ENCODE measurements around the gene WBP1. TPM values are rescaled to one million over a fixed set of nuclear protein-coding genes. Genes with fewer than 3 reads are reported as not detected.

The WBP1 gene
- total RNA-seq, 4 donors from 2014 or later = 60.7 to 119 (median 102) TPM

- no peak for DNase-seq
- no peak for TF ChIP-seq POLR2A (IDR thresholded peaks at IDR 0.05)
- TF ChIP-seq CTCF (IDR thresholded peaks at IDR 0.05) = no peak
- no peaks in the 10 kb centered on the region for H3K27me3 ChIP-seq
- H3K4me3 ChIP-seq (replicated peaks in 1 of 3) = no peak overlapping the region
- no peak overlapping the region for H3K27ac ChIP-seq
- H3K4me1 ChIP-seq = peaks cover 10 to 14% of the 10 kb centered on the region in 2 donors
- H3K9me3 ChIP-seq = no peaks in the 10 kb centered on the region
- intact Hi-C loops (cut with DNase I) = no loop called here
- H3K36me3 ChIP-seq = no peaks in the 10 kb centered on the region
- 73 to 78% methylated on average over 6 of the region's 6 CpGs for WGBS, 2 donors
Measured at GRCh38 chr2:74436848-74437695, 21.2 kb upstream of the WBP1 start.

- H3K27ac ChIP-seq = no peak overlapping the region
- intact Hi-C loops (cut with DNase I) = no loop called here
- no peak for DNase-seq
- H3K4me1 ChIP-seq = peaks cover 10 to 18% of the 10 kb centered on the region in 2 donors
- TF ChIP-seq POLR2A (IDR thresholded peaks at IDR 0.05) (no peak), CTCF (IDR thresholded peaks at IDR 0.05) (no peak)
- no peaks in the 10 kb centered on the region for H3K9me3 ChIP-seq
- H3K4me3 ChIP-seq (replicated peaks in 1 of 3) = no peak overlapping the region
- H3K36me3 ChIP-seq = no peaks in the 10 kb centered on the region
- WGBS, 2 donors = 100% methylated on average over 1 of the region's 1 CpG
- no peaks in the 10 kb centered on the region for H3K27me3 ChIP-seq
Measured at GRCh38 chr2:74438248-74438647, 20.0 kb upstream of the WBP1 start.

- H3K9me3 ChIP-seq = no peaks in the 10 kb centered on the region
- peak overlapping the region in 1 of 3 donors; percentile 51 for H3K4me3 ChIP-seq (replicated peaks in 1 of 3)
- WGBS, 2 donors = 39 to 43% methylated on average over 3 of the region's 3 CpGs
- DNase-seq = no peak
- H3K4me1 ChIP-seq = peaks cover 10 to 18% of the 10 kb centered on the region in 2 donors
- peak overlapping the region in 2 of 3 donors; percentile 76 to 84 for H3K27ac ChIP-seq
- H3K36me3 ChIP-seq = no peaks in the 10 kb centered on the region
- TF ChIP-seq POLR2A (IDR thresholded peaks at IDR 0.05) = no peak
- no peak for TF ChIP-seq CTCF (IDR thresholded peaks at IDR 0.05)
- intact Hi-C loops (cut with DNase I) = no loop called here
- no peaks in the 10 kb centered on the region for H3K27me3 ChIP-seq
Measured at GRCh38 chr2:74439373-74439772, 18.9 kb upstream of the WBP1 start.

GRCh38 chr2:74439803-74440377 lies 18.3 kb upstream of the WBP1 start:
- DNase-seq = peak; percentile 66 to 67
- intact Hi-C loops (cut with DNase I) = no loop called here
- H3K27me3 ChIP-seq = no peaks in the 10 kb centered on the region
- H3K9me3 ChIP-seq = no peaks in the 10 kb centered on the region
- peak overlapping the region in 2 of 3 donors; percentile 21 to 51 for H3K4me3 ChIP-seq (replicated peaks in 1 of 3)
- no peaks in the 10 kb centered on the region for H3K36me3 ChIP-seq
- 10 to 11% methylated on average over 13 to 14 of the region's 14 CpGs for WGBS, 2 donors
- H3K4me1 ChIP-seq = peaks cover 10 to 18% of the 10 kb centered on the region in 2 donors
- H3K27ac ChIP-seq = peak overlapping the region; percentile 42 to 84 (median 76)
- no peak for TF ChIP-seq POLR2A (IDR thresholded peaks at IDR 0.05)
- no peak for TF ChIP-seq CTCF (IDR thresholded peaks at IDR 0.05)

Data from thyroid gland (tissue), 4 donors.